ENCODE results near the gene EWSR1. TPM values are rescaled to one million over a fixed set of nuclear protein-coding genes. Genes with fewer than 3 reads are reported as not detected.

Gene EWSR1
- total RNA-seq, 1 donor, result 176 TPM

DNA sequence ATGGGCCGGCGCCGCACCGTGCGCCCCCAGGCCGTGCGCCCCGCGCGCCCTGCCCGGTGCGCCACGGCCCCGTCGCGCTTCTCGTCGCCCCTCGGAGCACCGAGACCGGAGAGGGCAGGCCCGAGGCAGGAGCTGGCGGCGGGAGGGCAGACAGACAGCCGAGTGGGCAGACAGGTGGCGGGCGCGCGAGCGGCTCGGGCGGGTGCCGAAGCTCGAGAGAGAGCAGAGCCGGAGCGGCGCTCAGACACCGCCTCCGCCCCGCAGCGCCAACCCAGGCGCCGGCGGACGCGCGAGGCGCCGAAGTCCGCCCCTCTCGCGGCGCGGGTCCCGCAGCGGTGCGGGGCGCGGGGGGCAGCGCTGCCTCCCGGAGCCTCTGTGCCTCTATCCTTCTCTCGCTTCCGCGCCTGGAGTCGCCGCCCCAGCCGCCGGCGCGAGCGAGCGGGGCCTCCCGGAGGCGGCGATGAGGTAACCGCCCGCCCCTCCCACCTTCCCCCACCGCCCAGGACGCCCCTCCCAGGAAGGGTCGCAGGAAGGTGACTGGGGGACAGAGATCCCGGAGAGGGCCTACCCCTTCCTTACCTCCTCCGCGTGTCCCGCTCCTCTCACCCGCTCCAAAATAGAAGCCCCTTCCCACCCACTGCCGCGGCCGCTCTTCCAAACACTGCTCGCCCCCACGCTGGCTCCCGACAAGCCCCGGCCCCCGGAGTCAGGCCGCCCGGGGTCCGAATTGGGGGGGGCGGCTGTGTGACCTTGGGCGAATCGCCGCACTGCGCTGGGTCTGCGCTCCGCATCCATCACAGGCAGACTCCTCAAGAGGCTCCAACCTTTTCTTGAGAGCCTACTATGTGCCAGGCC is 47.4 kb downstream of the EWSR1 start, which contains the start of gene RASL10A:
TSS of gene RASL10A (minus strand) at position 412 of the 855 bp plus-strand sequence. CDS start 451 bp downstream, outside the sequence.
- TF ChIP-seq CTCF (IDR thresholded peaks at IDR 0.05; ENCODE audit: insufficient read depth, low read length), result no peak
- H3K4me3 ChIP-seq (ENCODE audit: low read depth, low read length), result no peak within 1 kb of the TSS
- DNase-seq (ENCODE audit: low read depth), result no peak

DNA sequence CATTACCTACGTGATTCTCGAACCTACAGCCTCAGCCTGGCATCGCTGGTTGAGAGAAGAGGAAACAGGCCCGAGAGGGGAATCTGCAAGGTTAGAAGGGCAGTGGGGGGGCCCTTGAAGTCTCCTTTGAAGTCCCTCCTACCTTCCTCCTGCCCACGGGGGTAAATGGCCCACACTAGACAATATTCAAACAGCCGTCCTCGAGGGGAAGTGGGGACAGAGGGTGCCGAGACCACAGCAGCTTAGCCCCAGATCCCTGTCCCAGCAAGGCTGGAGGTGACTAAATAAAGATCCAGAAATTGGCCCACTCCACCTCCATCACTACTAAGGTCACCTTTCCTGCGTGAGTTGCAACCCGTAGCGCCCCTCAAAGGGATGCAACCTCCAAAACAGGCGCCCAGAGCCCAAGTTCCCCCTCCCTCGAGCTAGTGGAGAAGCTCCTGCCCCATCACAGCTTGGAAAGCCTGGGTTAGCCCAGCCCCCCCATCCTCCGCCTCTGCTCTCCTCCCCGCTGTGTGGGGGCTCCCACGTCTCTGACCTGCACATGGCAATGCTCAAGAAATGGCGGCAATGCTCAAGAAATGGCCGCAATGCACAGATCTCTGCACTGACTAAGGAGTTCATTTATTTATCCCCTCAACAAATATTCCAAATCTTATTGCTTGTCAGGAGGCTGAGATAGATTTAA is 48.2 kb downstream of the EWSR1 start:
- no peak for TF ChIP-seq CTCF (IDR thresholded peaks at IDR 0.05; ENCODE audit: insufficient read depth, low read length)
- no peak for DNase-seq (ENCODE audit: low read depth)
- no peak overlapping the region for H3K4me3 ChIP-seq (ENCODE audit: low read depth, low read length)

GRCh38 chr22:29317827-29318454 is 49.9 kb downstream of the EWSR1 start:
- no peak for TF ChIP-seq CTCF (IDR thresholded peaks at IDR 0.05; ENCODE audit: insufficient read depth, low read length)
- DNase-seq (ENCODE audit: low read depth), result no peak
- no peak overlapping the region for H3K4me3 ChIP-seq (ENCODE audit: low read depth, low read length)

GRCh38 chr22:29319072-29319471 is 51.0 kb downstream of the EWSR1 start:
- no peak for DNase-seq (ENCODE audit: low read depth)
- no peak for TF ChIP-seq CTCF (IDR thresholded peaks at IDR 0.05; ENCODE audit: insufficient read depth, low read length)
- H3K4me3 ChIP-seq (ENCODE audit: low read depth, low read length), result no peak overlapping the region

- no peak for DNase-seq (ENCODE audit: low read depth)
- H3K4me3 ChIP-seq (ENCODE audit: low read depth, low read length), result no peak overlapping the region
- no peak for TF ChIP-seq CTCF (IDR thresholded peaks at IDR 0.05; ENCODE audit: insufficient read depth, low read length)
Measured at GRCh38 chr22:29320546-29320945, 52.5 kb downstream of the EWSR1 start.

DNA sequence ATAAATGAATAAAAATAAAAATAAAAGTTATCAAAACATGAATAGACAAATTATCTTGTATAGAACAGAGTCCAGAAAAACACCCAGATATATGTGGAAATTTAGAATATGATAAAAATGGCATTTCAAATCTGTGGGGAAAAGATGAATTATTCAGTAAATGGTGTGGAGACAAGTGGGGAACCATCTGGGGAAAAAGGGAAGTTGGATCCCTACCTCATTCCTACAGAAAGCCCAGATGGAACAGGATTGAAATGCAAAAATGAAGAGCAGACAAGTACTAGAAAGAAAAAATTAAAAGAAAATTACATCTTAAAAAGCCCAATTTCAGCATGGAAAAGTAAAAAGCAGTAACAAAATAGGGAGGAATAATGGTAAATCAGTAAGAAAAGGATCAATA is 55.6 kb downstream of the EWSR1 start:
- no peak for DNase-seq (ENCODE audit: low read depth)
- no peak overlapping the region for H3K4me3 ChIP-seq (ENCODE audit: low read depth, low read length)
- TF ChIP-seq CTCF (IDR thresholded peaks at IDR 0.05; ENCODE audit: insufficient read depth, low read length), result no peak

Measured in fibroblast of the aortic adventitia (primary cell).